Measurements from ENCODE around the gene NOS1AP. TPM values are rescaled to one million over a fixed set of nuclear protein-coding genes. Genes with fewer than 3 reads are reported as not detected.

Gene NOS1AP
- total and polyA plus RNA-seq, 2 donors (not counting 3 experiments of a cell fraction or from before 2014, with no cell fraction given) = 1.3 to 5.4 TPM

DNA sequence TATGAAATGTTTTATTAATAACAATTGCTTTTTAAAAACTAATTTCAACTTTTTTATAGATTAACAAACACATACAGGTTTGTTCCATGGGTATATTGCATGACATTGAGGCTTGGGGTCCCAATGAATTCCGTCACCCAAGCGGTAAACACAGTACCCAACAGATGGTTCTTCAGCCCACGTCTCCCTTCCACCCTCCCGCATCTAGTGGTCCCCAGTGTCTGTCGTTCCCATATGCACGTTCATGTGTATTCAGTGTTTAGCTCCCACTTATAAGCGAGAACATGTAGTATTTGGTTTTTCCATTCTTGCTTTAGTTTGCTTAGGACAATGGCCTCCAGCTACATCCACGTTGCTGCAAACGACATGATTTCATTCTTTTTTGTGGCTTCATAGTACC lies 48.6 kb downstream of the NOS1AP start:
- no TSS peak for BruUV-seq (replicated peaks)
- H3K9me3 ChIP-seq (replicated peaks; ENCODE audit: control insufficient read depth, insufficient read depth, low read length) = no peaks in the 10 kb centered on the region
- no peaks in the 10 kb centered on the region for H3K4me1 ChIP-seq (ENCODE audit: control insufficient read depth, extremely low read depth, insufficient read depth, low read length)
- no peak overlapping the region for H3K27ac ChIP-seq (ENCODE audit: insufficient read depth, low read depth, low read length)
- no peak overlapping the region for H3K4me3 ChIP-seq (replicated peaks in 1 of 3; ENCODE audit: insufficient read depth in 1 of 3, low read depth in 1 of 3, low read length in 3 of 3)
- ChIA-PET CTCF (interaction anchor here (1.4 to 1.6 kb wide), 2 partner anchors 16 to 41 kb away, joined by 3 to 5 read pairs; no protein-coding TSS in a partner anchor), POLR2A (no interaction called here)
- DNase-seq (ENCODE audit: low read depth, low spot score) (no peak), FAIRE-seq (no peak)
- intact Hi-C loops (cut with micrococcal nuclease) (no loop called here), dilution Hi-C loops (cut with MboI; ENCODE audit: extremely low pct_ligation_motif_present, low sequenced_read_pairs) (no loop called here)
- TF ChIP-seq POLR2AphosphoS5 (IDR thresholded peaks at IDR 0.05; ENCODE audit: insufficient read depth, low read depth, low read length) = no peak
- no peak for TF ChIP-seq MYC (IDR thresholded peaks at IDR 0.05; ENCODE audit: low read depth, low read length)
- no peak for TF ChIP-seq POLR2A (IDR thresholded peaks at IDR 0.05; ENCODE audit: low read depth, low read length)
- no peak for TF ChIP-seq FOS (IDR thresholded peaks at IDR 0.05; ENCODE audit: borderline replicate concordance, insufficient read depth, low read length)
- TF ChIP-seq GATA2 (IDR thresholded peaks at IDR 0.05; ENCODE audit: insufficient read depth, insufficient read length, low read depth, low read length) = no peak
- no peak for TF ChIP-seq MAX (IDR thresholded peaks at IDR 0.05; ENCODE audit: insufficient read depth, insufficient read length)
- TF ChIP-seq JUN (IDR thresholded peaks at IDR 0.05; ENCODE audit: borderline replicate concordance, insufficient read depth, insufficient read length, low read depth) = no peak
- no peak for TF ChIP-seq EZH2 (IDR thresholded peaks at IDR 0.05; ENCODE audit: borderline replicate concordance, low read depth, low read length, severe bottlenecking)
- TF ChIP-seq, protein P1, sequence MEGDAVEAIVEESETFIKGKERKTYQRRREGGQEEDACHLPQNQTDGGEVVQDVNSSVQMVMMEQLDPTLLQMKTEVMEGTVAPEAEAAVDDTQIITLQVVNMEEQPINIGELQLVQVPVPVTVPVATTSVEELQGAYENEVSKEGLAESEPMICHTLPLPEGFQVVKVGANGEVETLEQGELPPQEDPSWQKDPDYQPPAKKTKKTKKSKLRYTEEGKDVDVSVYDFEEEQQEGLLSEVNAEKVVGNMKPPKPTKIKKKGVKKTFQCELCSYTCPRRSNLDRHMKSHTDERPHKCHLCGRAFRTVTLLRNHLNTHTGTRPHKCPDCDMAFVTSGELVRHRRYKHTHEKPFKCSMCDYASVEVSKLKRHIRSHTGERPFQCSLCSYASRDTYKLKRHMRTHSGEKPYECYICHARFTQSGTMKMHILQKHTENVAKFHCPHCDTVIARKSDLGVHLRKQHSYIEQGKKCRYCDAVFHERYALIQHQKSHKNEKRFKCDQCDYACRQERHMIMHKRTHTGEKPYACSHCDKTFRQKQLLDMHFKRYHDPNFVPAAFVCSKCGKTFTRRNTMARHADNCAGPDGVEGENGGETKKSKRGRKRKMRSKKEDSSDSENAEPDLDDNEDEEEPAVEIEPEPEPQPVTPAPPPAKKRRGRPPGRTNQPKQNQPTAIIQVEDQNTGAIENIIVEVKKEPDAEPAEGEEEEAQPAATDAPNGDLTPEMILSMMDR (IDR thresholded peaks at IDR 0.05; ENCODE audit: extremely low read depth in 1 of 2, insufficient read depth in 1 of 2, low read depth in 1 of 2, low read length in 2 of 2) = no peak
- H3K79me2 ChIP-seq (ENCODE audit: control insufficient read depth, insufficient read depth, low read length) = no peaks in the 10 kb centered on the region
- H3K27me3 ChIP-seq (ENCODE audit: control insufficient read depth in 2 of 2, insufficient read depth in 2 of 2, low read length in 2 of 2) = no peaks in the 10 kb centered on the region
- H2AFZ ChIP-seq (ENCODE audit: low read depth, low read length) = no peak overlapping the region
- H3K9ac ChIP-seq (replicated peaks; ENCODE audit: extremely low read depth, insufficient read depth, low read length) = no peak overlapping the region
- no peak overlapping the region for H3K4me2 ChIP-seq (ENCODE audit: insufficient read depth, low read length)
- H4K20me1 ChIP-seq (replicated peaks; ENCODE audit: control insufficient read depth, extremely low read depth, insufficient read depth, low read length) = no peaks in the 10 kb centered on the region
- no peaks in the 10 kb centered on the region for H3K9me1 ChIP-seq (replicated peaks; ENCODE audit: control insufficient read depth, extremely low read depth, insufficient read depth, low read length)
- H3K36me3 ChIP-seq (ENCODE audit: control insufficient read depth in 2 of 2, extremely low read depth in 1 of 2, insufficient read depth in 2 of 2, low read length in 2 of 2) = no peaks in the 10 kb centered on the region
